ENCODE results near the gene LCE2B. TPM values are rescaled to one million over a fixed set of nuclear protein-coding genes. Genes with fewer than 3 reads are reported as not detected.

LCE2B gene
- total and polyA plus RNA-seq, 2 experiments from 2014 or later = not detected

DNA sequence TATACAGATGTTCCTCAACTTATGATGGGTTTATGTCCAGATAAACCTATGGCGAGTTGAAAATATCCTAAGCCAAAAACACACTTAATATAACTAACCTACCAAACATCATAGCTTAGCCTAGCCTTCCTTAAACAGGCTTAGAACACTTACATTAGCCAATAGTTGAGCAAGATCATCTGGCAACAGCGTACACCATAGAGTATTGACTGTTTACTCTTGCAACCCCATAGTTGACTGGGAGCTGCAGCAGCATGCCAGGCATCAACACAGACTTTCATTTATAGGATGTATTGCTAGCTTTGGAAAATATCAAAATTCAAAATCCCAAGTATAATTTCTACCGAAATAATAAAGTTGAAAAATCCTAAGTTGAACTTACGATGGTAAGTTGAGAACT, 28.2 kb upstream of the LCE2B start (continued):
- TF ChIP-seq, protein P1, sequence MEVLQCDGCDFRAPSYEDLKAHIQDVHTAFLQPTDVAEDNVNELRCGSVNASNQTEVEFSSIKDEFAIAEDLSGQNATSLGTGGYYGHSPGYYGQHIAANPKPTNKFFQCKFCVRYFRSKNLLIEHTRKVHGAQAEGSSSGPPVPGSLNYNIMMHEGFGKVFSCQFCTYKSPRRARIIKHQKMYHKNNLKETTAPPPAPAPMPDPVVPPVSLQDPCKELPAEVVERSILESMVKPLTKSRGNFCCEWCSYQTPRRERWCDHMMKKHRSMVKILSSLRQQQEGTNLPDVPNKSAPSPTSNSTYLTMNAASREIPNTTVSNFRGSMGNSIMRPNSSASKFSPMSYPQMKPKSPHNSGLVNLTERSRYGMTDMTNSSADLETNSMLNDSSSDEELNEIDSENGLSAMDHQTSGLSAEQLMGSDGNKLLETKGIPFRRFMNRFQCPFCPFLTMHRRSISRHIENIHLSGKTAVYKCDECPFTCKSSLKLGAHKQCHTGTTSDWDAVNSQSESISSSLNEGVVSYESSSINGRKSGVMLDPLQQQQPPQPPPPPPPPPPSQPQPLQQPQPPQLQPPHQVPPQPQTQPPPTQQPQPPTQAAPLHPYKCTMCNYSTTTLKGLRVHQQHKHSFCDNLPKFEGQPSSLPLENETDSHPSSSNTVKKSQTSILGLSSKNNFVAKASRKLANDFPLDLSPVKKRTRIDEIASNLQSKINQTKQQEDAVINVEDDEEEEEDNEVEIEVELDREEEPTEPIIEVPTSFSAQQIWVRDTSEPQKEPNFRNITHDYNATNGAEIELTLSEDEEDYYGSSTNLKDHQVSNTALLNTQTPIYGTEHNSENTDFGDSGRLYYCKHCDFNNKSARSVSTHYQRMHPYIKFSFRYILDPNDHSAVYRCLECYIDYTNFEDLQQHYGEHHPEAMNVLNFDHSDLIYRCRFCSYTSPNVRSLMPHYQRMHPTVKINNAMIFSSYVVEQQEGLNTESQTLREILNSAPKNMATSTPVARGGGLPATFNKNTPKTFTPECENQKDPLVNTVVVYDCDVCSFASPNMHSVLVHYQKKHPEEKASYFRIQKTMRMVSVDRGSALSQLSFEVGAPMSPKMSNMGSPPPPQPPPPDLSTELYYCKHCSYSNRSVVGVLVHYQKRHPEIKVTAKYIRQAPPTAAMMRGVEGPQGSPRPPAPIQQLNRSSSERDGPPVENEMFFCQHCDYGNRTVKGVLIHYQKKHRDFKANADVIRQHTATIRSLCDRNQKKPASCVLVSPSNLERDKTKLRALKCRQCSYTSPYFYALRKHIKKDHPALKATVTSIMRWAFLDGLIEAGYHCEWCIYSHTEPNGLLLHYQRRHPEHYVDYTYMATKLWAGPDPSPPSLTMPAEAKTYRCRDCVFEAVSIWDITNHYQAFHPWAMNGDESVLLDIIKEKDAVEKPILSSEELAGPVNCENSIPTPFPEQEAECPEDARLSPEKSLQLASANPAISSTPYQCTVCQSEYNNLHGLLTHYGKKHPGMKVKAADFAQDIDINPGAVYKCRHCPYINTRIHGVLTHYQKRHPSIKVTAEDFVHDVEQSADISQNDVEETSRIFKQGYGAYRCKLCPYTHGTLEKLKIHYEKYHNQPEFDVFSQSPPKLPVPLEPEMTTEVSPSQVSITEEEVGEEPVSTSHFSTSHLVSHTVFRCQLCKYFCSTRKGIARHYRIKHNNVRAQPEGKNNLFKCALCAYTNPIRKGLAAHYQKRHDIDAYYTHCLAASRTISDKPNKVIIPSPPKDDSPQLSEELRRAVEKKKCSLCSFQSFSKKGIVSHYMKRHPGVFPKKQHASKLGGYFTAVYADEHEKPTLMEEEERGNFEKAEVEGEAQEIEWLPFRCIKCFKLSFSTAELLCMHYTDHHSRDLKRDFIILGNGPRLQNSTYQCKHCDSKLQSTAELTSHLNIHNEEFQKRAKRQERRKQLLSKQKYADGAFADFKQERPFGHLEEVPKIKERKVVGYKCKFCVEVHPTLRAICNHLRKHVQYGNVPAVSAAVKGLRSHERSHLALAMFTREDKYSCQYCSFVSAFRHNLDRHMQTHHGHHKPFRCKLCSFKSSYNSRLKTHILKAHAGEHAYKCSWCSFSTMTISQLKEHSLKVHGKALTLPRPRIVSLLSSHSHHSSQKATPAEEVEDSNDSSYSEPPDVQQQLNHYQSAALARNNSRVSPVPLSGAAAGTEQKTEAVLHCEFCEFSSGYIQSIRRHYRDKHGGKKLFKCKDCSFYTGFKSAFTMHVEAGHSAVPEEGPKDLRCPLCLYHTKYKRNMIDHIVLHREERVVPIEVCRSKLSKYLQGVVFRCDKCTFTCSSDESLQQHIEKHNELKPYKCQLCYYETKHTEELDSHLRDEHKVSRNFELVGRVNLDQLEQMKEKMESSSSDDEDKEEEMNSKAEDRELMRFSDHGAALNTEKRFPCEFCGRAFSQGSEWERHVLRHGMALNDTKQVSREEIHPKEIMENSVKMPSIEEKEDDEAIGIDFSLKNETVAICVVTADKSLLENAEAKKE (CRISPR knock-in tag; IDR thresholded peaks at IDR 0.05) = no peak
- no peak for TF ChIP-seq EZH2phosphoT487 (IDR thresholded peaks at IDR 0.05; ENCODE audit: unreplicated experiment)
- TF ChIP-seq, protein P2, sequence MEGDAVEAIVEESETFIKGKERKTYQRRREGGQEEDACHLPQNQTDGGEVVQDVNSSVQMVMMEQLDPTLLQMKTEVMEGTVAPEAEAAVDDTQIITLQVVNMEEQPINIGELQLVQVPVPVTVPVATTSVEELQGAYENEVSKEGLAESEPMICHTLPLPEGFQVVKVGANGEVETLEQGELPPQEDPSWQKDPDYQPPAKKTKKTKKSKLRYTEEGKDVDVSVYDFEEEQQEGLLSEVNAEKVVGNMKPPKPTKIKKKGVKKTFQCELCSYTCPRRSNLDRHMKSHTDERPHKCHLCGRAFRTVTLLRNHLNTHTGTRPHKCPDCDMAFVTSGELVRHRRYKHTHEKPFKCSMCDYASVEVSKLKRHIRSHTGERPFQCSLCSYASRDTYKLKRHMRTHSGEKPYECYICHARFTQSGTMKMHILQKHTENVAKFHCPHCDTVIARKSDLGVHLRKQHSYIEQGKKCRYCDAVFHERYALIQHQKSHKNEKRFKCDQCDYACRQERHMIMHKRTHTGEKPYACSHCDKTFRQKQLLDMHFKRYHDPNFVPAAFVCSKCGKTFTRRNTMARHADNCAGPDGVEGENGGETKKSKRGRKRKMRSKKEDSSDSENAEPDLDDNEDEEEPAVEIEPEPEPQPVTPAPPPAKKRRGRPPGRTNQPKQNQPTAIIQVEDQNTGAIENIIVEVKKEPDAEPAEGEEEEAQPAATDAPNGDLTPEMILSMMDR (conservative IDR thresholded peaks at IDR 0.05; ENCODE audit: low read depth in 2 of 2) = no peak
- no peak for TF ChIP-seq JUNB (IDR thresholded peaks at IDR 0.05; ENCODE audit: unreplicated experiment)

DNA sequence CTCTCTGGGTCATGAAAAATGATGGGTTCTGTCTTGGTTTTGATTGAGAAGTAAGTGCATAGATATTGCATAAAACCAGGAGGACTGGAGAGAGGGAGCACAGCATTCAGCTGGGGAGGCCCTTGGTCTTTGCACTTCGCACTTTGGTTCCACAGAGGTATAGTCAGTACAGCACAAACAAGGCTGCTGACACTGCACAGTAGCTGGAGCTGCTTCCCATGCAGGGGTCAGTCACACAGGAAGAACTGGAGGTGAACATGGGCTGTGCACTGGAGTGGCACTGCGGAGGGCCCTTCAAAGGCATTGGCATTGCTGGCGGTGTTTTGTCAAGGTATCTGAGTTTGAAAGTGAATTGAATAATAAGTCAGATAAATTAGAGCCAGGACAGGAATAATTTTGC, 27.3 kb upstream of the LCE2B start:
- Mint-ChIP-seq H3K4me1 (no peaks in the 10 kb centered on the region), H3K36me3 (ENCODE audit: low read depth) (no peaks in the 10 kb centered on the region), H3K27ac (no peak overlapping the region), H3K4me3 (no peak overlapping the region), H3K27me3 (ENCODE audit: insufficient read depth, low read depth, poor library complexity) (peaks cover 4% of the 10 kb centered on the region), H3K9me3 (no peaks in the 10 kb centered on the region)
- no peaks in the 10 kb centered on the region for H3K36me3 ChIP-seq (ENCODE audit: insufficient read depth)
- H3K9me2 ChIP-seq (ENCODE audit: insufficient read depth) = no peaks in the 10 kb centered on the region
- H3K79me2 ChIP-seq (replicated peaks; ENCODE audit: insufficient read depth) = no peaks in the 10 kb centered on the region
- DNase-seq (ENCODE audit: low spot score) (no peak), ATAC-seq (no peak)
- no peaks in the 10 kb centered on the region for H3F3A ChIP-seq (replicated peaks; ENCODE audit: low read depth)
- no peak overlapping the region for H3K27ac ChIP-seq (ENCODE audit: low read depth)
- no peaks in the 10 kb centered on the region for H3K27me3 ChIP-seq (ENCODE audit: insufficient read depth)
- H4K20me1 ChIP-seq (replicated peaks; ENCODE audit: insufficient read depth) = no peaks in the 10 kb centered on the region
- H3K4me1 ChIP-seq (ENCODE audit: insufficient read depth) = no peaks in the 10 kb centered on the region
- H2AFZ ChIP-seq = no peak overlapping the region
- H3K4me2 ChIP-seq = no peak overlapping the region
- H3K4me3 ChIP-seq = no peak overlapping the region
- TF ChIP-seq ZNF114 (CRISPR knock-in tag; IDR thresholded peaks at IDR 0.05) (no peak), JUNB (IDR thresholded peaks at IDR 0.05; ENCODE audit: unreplicated experiment) (no peak)
- TF ChIP-seq, protein P2 (conservative IDR thresholded peaks at IDR 0.05; ENCODE audit: low read depth in 2 of 2) = no peak

All from GM23338 (cell line).